ENCODE results near the gene MYL6. TPM values are rescaled to one million over a fixed set of nuclear protein-coding genes. Genes with fewer than 3 reads are reported as not detected.

Gene MYL6
- total RNA-seq, 1 experiment from 2014 or later, result 932 TPM

GRCh38 chr12:56143217-56143616 lies 14.9 kb upstream of the MYL6 start:
- no peaks in the 10 kb centered on the region for H3K27me3 Mint-ChIP-seq (ENCODE audit: low read depth)
- TF ChIP-seq TP53 (CRISPR knock-in tag; IDR thresholded peaks at IDR 0.05), result no peak
- no peak for TF ChIP-seq E2F5 (CRISPR knock-in tag; IDR thresholded peaks at IDR 0.05)
- no peak for TF ChIP-seq SP1 (CRISPR knock-in tag; conservative IDR thresholded peaks at IDR 0.05)
- TF ChIP-seq CBFB (CRISPR knock-in tag; IDR thresholded peaks at IDR 0.05; ENCODE audit: low read depth), result no peak
- no peak for TF ChIP-seq NFE2L1 (CRISPR knock-in tag; IDR thresholded peaks at IDR 0.05)
- no peak for TF ChIP-seq FOXP4 (CRISPR knock-in tag; IDR thresholded peaks at IDR 0.05)
- no peak for TF ChIP-seq ETV6 (CRISPR knock-in tag; IDR thresholded peaks at IDR 0.05)
- TF ChIP-seq GRHL2 (CRISPR knock-in tag; IDR thresholded peaks at IDR 0.05; ENCODE audit: insufficient replicate concordance, severe bottlenecking), result no peak
- TF ChIP-seq ESRRA (CRISPR knock-in tag; IDR thresholded peaks at IDR 0.05; ENCODE audit: borderline replicate concordance), result no peak
- TF ChIP-seq RORB (CRISPR knock-in tag; IDR thresholded peaks at IDR 0.05), result no peak
- no peak for TF ChIP-seq SMAD4 (CRISPR knock-in tag; IDR thresholded peaks at IDR 0.05)
- TF ChIP-seq AR (CRISPR knock-in tag; IDR thresholded peaks at IDR 0.05), result no peak
- TF ChIP-seq ZNF671 (CRISPR knock-in tag; IDR thresholded peaks at IDR 0.05), result no peak
- TF ChIP-seq GTF2I (CRISPR knock-in tag; conservative IDR thresholded peaks at IDR 0.05), result no peak
- TF ChIP-seq ZSCAN18 (CRISPR knock-in tag; IDR thresholded peaks at IDR 0.05), result no peak
- no peak for TF ChIP-seq PREB (CRISPR knock-in tag; IDR thresholded peaks at IDR 0.05; ENCODE audit: borderline replicate concordance)
- TF ChIP-seq CTCF (IDR thresholded peaks at IDR 0.05), result no peak
- no peak for TF ChIP-seq GABPB1 (CRISPR knock-in tag; IDR thresholded peaks at IDR 0.05)
- H3K36me3 Mint-ChIP-seq, result peaks cover 69% of the 10 kb centered on the region
- no peaks in the 10 kb centered on the region for H3K4me1 Mint-ChIP-seq
- no peak overlapping the region for H3K27ac Mint-ChIP-seq
- H3K4me3 Mint-ChIP-seq, result no peak overlapping the region
- ChIA-PET POLR2A (interaction anchor here (1.5 to 1.6 kb wide), 2 partner anchors 16 to 25 kb away, joined by 4 read pairs; partner anchors contain the start of gene ZC3H10), CTCF (interaction anchor here (1.4 kb wide), 1 partner anchor 8 kb away, joined by 6 read pairs; no protein-coding TSS in a partner anchor)
- ATAC-seq, result no peak
- DNase-seq (ENCODE audit: low spot score), result no peak
- peaks cover 12% of the 10 kb centered on the region for H3K9me3 Mint-ChIP-seq
